ENCODE data around the gene PIK3CD. TPM values are rescaled to one million over a fixed set of nuclear protein-coding genes. Genes with fewer than 3 reads are reported as not detected.

Gene PIK3CD
- total RNA-seq, 1 donor, result 14.1 TPM

GRCh38 chr1:9723068-9723805, 71.7 kb downstream of the PIK3CD start:
- peaks cover 9% of the 10 kb centered on the region for H3K9me3 ChIP-seq (ENCODE audit: low read depth, low read length)
- DNase-seq (ENCODE audit: insufficient read length, low spot score, missing footprints), result peak; percentile 73
- peaks cover 27% of the 10 kb centered on the region for H3K36me3 ChIP-seq (ENCODE audit: insufficient read depth, low read length)

GRCh38 chr1:9723926-9724325, 72.4 kb downstream of the PIK3CD start:
- H2AFZ ChIP-seq (ENCODE audit: low read length), result no peak overlapping the region
- no peak overlapping the region for H3K4me3 ChIP-seq (ENCODE audit: insufficient read depth, low read length)
- no peaks in the 10 kb centered on the region for H3K79me2 ChIP-seq (ENCODE audit: insufficient read depth, low read length)
- no peaks in the 10 kb centered on the region for H4K20me1 ChIP-seq (ENCODE audit: insufficient read depth, low read length)
- H3K4me1 ChIP-seq (ENCODE audit: insufficient read depth, low read length), result peaks cover 7% of the 10 kb centered on the region
- H3K4me2 ChIP-seq (ENCODE audit: insufficient read depth, low read length), result no peak overlapping the region
- H3K36me3 ChIP-seq (ENCODE audit: insufficient read depth, low read length), result peaks cover 27% of the 10 kb centered on the region
- DNase-seq (ENCODE audit: insufficient read length, low spot score, missing footprints), result no peak
- no peaks in the 10 kb centered on the region for H3K27me3 ChIP-seq (ENCODE audit: insufficient read depth, low read length)
- H3K9me3 ChIP-seq (ENCODE audit: low read depth, low read length), result peaks cover 9% of the 10 kb centered on the region
- TF ChIP-seq CTCF (IDR thresholded peaks at IDR 0.05; ENCODE audit: extremely low read depth, low read depth, low read length), result no peak
- H3K27ac ChIP-seq (ENCODE audit: low read depth, low read length), result no peak overlapping the region

More at GRCh38 chr1:9723068-9723805, 71.7 kb downstream of the PIK3CD start:
- Histone ChIP-seq H2AFZ (ENCODE audit: low read length) (no peak overlapping the region), H3K4me1 (ENCODE audit: insufficient read depth, low read length) (peaks cover 10% of the 10 kb centered on the region), H3K79me2 (ENCODE audit: insufficient read depth, low read length) (no peaks in the 10 kb centered on the region), H3K4me2 (ENCODE audit: insufficient read depth, low read length) (no peak overlapping the region), H3K27me3 (ENCODE audit: insufficient read depth, low read length) (no peaks in the 10 kb centered on the region), H3K4me3 (ENCODE audit: insufficient read depth, low read length) (no peak overlapping the region), H4K20me1 (ENCODE audit: insufficient read depth, low read length) (no peaks in the 10 kb centered on the region), H3K27ac (ENCODE audit: low read depth, low read length) (no peak overlapping the region)
- no peak for TF ChIP-seq CTCF (IDR thresholded peaks at IDR 0.05; ENCODE audit: extremely low read depth, low read depth, low read length)

GRCh38 chr1:9724706-9725476, 73.4 kb downstream of the PIK3CD start:
- peak; percentile 79 for TF ChIP-seq CTCF (IDR thresholded peaks at IDR 0.05; ENCODE audit: extremely low read depth, low read depth, low read length)
- no peaks in the 10 kb centered on the region for H3K27me3 ChIP-seq (ENCODE audit: insufficient read depth, low read length)
- H3K4me2 ChIP-seq (ENCODE audit: insufficient read depth, low read length), result no peak overlapping the region
- H3K79me2 ChIP-seq (ENCODE audit: insufficient read depth, low read length), result no peaks in the 10 kb centered on the region
- no peaks in the 10 kb centered on the region for H3K4me1 ChIP-seq (ENCODE audit: insufficient read depth, low read length)
- H3K9me3 ChIP-seq (ENCODE audit: low read depth, low read length), result peaks cover 9% of the 10 kb centered on the region
- H2AFZ ChIP-seq (ENCODE audit: low read length), result no peak overlapping the region
- peaks cover 34% of the 10 kb centered on the region for H3K36me3 ChIP-seq (ENCODE audit: insufficient read depth, low read length)
- H3K4me3 ChIP-seq (ENCODE audit: insufficient read depth, low read length), result no peak overlapping the region
- no peaks in the 10 kb centered on the region for H4K20me1 ChIP-seq (ENCODE audit: insufficient read depth, low read length)
- H3K27ac ChIP-seq (ENCODE audit: low read depth, low read length), result no peak overlapping the region
- DNase-seq (ENCODE audit: insufficient read length, low spot score, missing footprints), result peak; percentile 97

GRCh38 chr1:9726406-9726805, 74.9 kb downstream of the PIK3CD start:
- DNase-seq (ENCODE audit: insufficient read length, low spot score, missing footprints), result no peak
- Histone ChIP-seq H3K9me3 (ENCODE audit: low read depth, low read length) (peaks cover 9% of the 10 kb centered on the region), H3K79me2 (ENCODE audit: insufficient read depth, low read length) (no peaks in the 10 kb centered on the region), H4K20me1 (ENCODE audit: insufficient read depth, low read length) (no peaks in the 10 kb centered on the region), H3K36me3 (ENCODE audit: insufficient read depth, low read length) (peaks cover 43% of the 10 kb centered on the region), H3K27ac (ENCODE audit: low read depth, low read length) (no peak overlapping the region), H3K4me3 (ENCODE audit: insufficient read depth, low read length) (no peak overlapping the region), H3K4me2 (ENCODE audit: insufficient read depth, low read length) (no peak overlapping the region), H3K27me3 (ENCODE audit: insufficient read depth, low read length) (no peaks in the 10 kb centered on the region), H3K4me1 (ENCODE audit: insufficient read depth, low read length) (no peaks in the 10 kb centered on the region), H2AFZ (ENCODE audit: low read length) (no peak overlapping the region)
- no peak for TF ChIP-seq CTCF (IDR thresholded peaks at IDR 0.05; ENCODE audit: extremely low read depth, low read depth, low read length)

Data from osteoblast (primary cell).